GM12873 (cell line): Measurements from ENCODE around the gene HOTAIR.

Experiments used
- TF ChIP-seq, protein P1 (sequence below): IDR thresholded peaks from 2 replicates; pipeline ENCODE4 v1.5.1; 2012; ENCODE audit warnings: low read depth, mild to moderate bottlenecking, moderate library complexity, low read length, control low read depth; ENCODE audit not compliant: insufficient read depth; ENCODE audit errors: missing control alignments

HOTAIR gene

DNA sequence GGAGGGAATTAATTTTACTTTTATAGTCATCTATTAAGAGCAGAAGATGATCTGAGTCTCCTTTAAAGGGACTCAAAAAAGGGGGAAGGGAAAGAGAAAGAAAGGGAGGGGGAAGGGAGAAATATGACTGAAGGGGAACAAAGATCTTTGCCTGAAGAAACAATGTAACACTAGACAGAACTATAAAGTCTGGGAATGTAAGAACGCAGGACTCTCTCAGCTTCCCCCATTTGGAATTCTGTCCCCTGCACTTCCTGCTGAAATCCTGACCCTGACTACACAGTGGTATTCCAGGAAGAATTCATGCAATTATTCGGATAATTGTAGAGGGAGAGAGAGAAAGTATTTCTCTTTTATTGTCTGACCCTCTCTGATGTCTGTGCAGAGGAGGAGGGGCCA is 10.4 kb downstream of the HOTAIR start:
- TF ChIP-seq, protein P1, sequence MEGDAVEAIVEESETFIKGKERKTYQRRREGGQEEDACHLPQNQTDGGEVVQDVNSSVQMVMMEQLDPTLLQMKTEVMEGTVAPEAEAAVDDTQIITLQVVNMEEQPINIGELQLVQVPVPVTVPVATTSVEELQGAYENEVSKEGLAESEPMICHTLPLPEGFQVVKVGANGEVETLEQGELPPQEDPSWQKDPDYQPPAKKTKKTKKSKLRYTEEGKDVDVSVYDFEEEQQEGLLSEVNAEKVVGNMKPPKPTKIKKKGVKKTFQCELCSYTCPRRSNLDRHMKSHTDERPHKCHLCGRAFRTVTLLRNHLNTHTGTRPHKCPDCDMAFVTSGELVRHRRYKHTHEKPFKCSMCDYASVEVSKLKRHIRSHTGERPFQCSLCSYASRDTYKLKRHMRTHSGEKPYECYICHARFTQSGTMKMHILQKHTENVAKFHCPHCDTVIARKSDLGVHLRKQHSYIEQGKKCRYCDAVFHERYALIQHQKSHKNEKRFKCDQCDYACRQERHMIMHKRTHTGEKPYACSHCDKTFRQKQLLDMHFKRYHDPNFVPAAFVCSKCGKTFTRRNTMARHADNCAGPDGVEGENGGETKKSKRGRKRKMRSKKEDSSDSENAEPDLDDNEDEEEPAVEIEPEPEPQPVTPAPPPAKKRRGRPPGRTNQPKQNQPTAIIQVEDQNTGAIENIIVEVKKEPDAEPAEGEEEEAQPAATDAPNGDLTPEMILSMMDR: no peak

DNA sequence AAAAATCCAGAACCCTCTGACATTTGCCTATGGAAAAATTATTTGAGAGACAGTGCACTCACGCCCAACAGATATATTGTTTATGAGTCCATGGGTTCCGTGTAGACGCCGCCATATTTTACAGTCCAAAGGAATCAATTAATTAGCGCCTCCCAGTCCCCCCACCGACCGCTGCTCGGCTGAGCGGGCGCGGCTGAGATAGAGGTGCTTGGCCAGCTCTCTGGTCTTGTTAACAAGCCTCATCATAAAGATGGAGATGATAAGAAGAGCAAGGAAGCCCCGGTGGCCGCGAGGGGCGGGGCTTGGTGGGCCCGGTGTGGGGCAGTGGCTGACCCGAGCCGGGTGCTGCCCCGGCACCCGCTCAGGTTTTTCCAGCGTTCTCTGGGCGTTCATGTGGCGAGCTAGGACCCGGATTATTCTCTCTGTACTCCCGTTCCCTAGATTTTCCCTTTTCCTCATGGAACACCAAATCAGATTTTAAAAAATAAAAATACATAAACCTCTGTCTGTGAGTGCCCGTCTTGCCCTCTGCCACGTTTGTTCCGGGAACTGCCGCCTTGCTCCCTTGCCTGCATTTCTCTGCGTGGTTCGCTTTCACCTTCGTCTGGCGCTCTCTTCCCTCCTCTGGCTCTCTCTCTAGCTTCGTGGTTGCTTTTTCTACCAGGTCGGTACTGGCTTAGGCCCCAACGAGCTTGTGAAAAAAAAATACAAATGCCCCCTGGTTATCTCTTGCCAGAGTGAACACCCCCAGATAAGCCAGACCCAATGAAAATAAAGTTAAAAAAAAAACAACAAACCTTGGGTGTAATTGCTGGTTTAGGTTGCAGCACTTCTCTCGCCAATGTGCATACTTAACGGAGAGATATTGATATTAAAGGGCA is 11.1 kb downstream of the HOTAIR start:
- TF ChIP-seq, protein P1: no peak

DNA sequence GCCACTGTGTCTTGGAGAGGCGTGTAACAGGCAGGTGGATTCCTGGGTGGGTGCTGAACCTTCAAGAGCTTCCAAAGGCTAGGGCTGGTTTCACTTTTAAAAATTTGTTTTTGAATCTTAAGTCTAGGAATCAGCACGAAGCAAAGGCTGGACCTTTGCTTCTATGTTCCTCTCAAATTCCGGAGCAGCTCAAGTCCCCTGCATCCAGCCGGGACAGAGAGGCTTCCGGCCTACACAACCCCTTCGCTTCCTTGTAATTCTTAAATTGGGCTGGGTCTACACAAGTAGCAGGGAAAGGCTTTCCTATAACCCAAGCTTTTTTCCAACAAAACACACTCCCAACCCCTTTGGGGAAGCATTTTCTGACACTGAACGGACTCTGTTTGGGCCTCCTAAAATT is 11.7 kb downstream of the HOTAIR start:
- TF ChIP-seq, protein P1: no peak

DNA sequence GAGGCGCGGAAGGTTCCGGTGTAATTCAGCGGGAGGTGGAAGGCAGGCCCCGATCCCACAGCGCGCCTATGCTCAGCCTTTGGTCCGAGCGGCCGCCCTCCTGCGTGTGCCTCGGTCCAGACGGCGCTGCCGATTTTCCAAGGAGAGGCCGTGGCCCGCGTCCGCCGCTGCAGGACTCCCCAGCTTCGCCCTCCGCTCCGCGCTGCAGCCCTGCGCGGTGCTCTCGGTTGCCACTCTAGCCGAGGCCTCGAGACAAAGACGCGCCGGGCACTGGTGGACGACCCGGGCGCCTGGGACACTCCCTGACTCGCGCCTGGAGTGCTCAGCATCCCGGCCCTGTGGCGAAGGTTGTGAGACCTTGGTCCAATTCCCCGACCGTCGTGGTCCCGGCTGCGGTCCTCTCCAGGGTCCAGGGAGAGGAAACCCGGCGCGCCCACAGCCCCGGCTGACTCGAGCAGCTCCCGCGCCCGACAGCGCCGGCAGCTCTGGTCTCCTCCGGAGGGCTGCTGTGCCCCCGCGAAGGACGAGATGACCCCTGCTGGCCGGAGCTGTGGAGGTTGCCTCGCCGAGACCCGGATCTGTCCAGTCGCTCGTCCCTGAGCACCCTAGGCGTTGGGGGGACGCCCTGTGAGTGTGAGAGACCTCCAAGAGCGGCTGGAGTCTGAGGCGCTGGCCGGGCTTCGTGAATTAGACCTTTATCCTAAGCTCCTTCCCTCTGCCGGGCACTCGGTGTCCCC is 13.6 kb downstream of the HOTAIR start:
- TF ChIP-seq, protein P1: no peak

DNA sequence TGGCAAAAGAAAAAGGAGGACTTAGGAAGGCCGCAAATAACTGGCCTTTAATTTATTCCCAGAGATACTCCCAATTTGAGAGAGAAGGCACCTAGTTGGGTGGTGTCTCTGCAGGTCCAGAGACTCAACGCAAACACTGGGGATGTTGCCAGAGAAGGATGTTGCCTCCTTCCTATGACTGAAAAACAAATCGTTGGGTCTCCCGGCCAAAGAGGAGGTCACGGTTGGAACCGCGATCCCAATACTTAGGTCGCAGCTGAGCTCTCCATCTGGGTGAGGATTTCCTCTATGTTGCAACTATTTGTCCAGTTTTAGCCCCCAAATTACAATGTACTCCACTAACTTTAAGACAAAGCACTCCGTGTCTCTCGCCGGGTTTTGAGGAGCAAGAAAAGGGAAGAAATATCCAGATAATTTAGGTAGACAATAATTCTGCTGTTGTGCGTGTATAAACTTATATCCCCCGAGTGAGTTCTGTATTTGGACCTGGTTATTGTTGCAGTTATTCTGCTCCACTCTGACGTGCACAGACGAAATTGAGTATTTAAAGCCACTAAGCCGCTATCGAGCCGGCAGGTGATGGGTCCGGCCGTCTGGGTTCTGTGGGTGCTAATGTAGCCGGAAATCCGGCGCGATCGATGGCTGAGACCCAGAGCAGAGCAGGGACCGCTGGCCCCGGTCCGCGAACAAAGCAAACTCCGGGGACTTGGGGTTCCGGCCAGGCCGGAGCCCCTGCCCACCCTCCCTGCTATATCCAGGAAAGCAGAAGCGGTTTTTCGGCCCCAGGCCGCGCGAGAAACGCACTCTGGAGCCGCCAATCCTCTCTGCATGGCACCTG is 14.3 kb downstream of the HOTAIR start:
- TF ChIP-seq, protein P1: no peak

DNA sequence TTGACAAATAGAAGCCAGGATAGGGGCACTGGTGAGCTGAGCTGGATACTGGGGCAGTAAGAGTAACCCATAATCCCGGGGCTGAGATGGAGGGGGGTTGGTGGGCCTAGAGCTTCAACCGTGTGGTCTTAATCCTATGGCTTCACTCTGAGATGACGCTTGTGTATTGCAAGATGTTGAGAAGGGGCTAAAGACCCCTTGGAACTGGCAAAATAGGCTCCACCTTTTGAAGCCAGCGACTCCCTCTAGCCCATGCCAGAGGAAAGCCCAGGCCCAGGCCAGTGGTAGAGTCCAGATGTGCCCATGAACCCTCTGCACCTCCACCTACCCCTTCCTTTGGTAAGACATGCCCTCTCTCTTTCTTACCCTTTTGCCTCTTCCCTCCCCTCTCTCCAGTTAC is 15.4 kb downstream of the HOTAIR start:
- TF ChIP-seq, protein P1: no peak
